ENCODE data around the gene TLE4.
A peak's percentile ranks its signal among the peaks of the same experiment; 100 is the strongest.
"Not testable (repeated sequence)": the region's sequence is repeated elsewhere in the genome, so short reads cannot be mapped to it uniquely, and the experiment has no call there.

The TLE4 gene

DNA sequence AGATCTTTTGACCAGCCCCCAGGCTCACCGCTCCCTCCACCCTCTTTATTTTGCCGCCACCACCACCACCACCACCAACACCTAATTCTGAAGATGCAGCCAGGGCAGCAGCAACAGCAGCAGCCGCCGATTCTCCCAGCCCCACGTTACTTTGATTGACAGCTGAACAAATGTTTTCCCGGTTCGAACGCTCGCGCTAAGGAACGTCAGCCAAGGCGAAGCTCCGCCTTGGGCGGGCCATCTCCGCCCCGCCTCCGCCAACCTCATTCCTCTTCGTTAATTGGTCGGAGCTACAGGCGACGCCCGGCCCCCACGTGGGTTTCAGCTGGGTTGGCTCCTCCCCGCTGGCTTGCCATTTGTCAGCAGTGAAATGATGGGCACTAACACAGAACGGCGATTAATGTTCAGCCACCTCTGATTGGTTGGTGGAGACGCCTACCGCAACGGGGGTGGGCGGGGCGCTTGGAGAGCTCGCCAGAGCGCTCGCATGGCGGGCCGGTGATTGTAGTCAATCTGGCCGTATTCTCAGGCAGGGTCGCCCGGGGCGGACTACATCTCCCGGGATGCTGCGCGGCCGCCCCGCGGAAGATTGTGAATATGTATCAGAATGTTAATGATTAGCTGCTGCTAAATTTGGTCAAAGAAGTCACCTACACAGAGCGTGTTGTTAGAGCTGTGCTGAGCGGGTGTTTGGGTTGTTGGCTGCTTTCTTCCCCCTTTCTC, at the start of gene TLE4:
TLE4 (plus strand) TSS at position 657 of the 723 bp plus-strand sequence. CDS start 826 bp downstream, outside the sequence.
- DNase-seq = peak; percentile 97

DNA sequence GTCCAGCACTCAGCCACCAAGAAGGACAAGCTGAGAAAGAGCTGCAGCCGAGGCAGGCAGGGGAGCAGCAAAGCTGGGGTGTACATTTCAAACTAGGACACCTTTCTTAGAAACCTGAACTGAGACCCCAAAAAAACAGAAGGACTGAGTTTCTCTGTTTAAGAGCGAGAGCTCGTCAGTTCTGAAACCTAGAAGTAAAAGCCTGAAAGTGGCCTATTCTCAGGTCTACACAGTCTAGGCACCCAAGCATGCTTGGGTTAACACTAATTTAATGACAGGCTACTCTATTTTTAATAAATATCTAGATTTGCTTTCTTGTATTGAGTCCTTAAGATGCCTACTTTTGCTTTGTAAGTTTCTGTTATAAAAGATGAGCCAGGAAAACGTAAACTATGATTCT, 49.0 kb upstream of the TLE4 start:
- no peak for DNase-seq

DNA sequence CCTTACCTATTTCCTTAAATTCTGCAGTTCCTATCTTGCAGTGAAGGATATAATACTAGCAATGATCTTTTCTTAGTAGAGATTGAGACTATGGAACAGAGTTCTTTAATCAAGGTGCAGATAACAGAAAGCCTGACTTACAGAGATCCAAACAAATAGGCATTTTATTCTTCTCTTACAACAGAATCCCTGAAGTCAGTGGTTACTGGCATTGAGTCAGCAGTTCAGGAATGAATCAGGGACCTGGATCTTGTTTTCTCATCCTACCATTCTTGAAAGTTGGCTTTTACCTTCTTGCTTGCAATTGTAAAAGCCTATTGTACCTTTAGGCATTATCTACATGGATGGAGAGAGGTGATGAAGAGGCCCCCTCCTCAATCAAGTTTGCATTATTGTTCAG, 47.5 kb upstream of the TLE4 start:
- no peak for DNase-seq

DNA sequence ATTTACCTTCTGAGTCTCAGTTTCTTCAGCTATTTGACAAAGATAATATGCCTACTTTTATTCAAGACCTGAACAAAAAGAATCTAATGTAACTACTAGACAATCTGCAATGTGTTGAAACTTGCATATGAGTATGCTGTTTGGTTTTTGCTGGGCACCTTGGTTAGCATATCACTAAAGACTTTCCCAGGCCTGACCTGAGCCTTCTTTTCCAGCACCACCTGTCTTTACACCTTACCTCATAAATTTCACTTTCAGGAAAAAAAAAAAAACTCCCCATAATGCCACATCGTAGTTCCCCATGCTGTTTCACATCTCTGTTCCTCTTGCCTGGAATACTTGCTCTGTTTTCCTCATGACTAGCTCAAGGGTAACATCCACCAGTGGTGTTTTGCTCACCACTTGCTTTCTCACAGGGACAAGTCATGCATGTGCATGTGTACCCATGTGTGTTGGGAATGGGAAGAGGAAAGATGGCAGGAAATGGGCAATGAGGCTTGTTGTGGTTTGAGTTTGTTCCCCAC, 45.6 kb upstream of the TLE4 start:
- no peak for DNase-seq

DNA sequence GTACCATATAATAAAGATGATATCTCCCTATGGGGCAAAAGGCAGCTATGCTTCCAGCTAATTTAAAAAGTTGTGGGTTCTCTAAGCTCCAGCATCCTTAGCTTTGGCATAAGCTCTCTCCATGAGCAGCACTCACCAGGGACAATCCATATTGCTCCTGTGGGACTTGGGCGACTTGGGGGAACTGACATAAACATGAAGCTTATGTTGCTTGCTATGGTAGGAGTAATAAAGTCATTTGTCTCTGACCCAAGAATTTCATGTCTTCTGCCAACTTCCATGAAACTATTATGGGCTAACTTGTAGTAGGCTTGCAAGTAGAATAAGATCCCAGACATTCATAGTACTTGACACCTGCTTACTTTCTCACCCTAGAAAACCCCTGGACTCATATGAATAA, 36.2 kb upstream of the TLE4 start:
- DNase-seq = no peak

DNA sequence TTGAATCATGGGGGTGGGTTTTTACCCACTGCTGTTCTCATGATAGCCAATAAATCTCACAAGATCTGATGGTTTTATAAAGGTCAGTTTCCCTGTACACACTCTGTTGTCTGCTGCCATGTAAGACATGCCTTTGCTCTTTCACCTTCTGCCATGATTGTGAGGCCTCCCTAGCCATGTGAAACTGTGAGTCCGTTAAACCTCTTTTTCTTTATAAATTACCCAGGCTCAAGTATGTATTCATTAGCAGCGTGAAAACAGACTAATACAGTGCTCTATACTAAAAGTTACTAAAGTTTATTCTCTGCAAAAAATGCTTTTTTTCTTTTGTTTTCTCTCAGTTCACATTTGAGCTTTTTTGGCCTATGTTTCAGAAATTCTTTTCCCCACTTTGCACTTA, 33.9 kb upstream of the TLE4 start:
- no peak for DNase-seq

DNA sequence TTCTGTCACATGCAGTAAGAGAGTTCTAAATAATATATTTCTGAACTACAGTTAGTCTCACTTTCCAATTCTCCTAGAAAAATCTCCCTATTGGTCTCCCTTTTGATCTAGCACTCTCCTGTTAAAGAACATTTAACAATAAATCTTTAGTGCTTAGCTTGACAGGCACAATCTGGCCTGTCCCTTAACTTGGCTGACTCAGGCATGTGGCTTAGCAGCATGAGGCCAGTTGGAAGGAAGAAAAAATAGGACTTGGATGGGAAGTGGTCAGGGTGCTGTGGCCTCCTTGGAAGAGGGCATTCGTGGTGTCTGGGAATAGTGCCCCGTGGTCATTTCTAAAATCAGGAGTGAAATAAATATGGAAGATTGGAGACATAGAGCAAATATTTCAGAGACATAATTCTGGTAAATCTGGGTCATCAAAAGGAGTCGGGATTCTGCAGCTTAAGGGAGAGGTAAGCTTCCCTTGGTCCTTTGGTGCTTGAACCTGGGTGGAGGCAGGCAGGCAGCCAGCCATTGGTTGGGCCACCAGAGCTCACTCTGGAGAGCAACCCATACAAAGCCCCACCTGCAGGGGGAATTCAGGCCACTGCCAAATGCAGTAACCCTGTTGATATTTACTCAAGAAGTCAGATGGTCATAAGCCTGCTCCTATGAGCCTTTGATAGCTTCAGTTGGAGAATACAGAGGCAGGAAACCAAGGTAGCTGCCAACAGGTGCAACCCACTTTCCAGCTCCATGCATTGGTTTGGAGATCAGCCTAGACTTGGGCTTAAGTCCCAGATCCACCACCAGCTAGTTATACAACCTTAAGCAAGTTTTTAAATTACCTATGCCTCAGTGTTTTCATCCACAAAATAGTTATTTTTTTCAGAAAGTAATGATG, 28.8 kb upstream of the TLE4 start:
- no peak for DNase-seq

DNA sequence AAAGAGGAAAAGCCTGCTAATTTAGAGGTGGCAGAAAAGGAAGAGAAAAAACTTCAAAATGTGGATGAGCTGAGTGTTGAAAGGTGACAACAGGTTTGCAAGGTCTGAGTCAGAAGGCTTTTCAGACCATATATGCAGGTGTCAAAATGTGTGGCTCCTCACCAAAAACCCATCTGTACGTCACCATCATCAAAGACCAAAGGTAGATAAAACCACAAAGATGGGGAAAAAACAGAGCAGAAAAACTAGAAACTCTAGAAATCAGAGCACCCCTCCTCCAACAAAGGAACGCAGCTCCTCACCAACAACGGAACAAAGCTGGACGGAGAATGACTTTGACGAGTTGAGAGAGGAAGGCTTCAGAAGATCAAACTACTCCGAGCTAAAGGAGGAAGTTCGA, 27.4 kb upstream of the TLE4 start:
- DNase-seq = not testable (repeated sequence)

DNA sequence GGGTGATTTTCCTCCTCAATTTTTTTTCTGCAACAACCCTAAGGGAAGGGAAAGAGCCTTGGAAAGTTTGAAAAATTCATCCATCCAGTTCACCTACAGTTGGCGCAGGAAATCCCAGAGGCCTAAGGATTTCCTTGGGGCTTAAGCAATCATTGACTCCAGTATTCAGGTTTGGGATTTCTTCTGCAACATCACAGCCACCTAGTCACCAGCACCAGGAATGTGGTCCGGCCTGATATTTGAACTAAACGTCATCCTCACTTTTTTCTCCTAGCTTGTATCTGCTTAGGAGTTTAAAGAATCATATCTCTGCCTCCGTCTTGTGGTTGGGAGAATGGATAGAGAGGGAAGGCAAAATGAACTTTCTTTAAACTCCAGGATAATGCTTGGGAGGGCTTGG, 20.2 kb upstream of the TLE4 start:
- DNase-seq = no peak

DNA sequence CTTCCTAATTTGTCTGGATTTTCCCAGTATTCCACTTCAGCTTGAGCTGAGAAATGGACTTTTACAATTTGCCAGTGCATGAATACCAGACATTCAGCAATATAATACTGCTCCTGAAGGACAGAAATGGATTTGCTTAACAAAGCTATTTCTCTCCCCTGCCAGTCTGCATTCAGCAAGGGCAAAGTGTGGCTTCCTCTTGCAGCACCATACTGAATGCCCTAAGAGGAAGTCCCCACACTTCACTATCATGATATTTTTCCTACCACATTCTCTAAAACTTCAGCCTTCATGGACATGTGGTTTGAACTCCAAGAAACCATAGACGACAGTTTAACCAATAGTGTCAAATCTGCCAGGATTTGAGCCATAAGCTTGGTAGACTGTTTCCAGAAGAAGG, 19.8 kb upstream of the TLE4 start:
- no peak for DNase-seq

DNA sequence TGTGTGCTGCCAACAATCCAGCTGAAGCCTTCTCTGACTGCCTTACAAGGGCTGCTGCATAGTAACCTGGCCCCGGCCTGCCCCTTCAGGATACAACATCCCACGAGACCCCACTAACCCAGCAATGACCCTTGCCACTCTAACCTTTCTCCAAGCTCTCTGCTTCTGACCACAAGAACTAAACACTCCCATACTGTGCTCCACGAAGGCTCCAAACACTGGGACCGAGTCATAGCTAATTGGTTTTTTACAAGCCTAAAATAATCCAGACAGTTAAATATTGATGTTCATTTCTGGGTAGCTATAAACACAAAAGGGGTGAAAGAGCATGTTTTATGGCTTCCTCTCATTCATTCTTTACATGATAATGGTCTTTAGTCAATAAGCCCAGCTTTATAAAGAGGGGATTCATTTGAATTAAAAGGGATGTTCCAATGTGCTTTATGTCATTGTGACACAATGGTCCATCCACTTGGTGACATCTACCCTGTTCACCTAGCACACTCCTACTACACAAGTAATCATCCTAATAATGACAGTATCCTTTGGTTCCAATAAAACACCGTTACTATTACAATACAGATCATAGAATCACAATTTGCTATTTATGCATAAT, 16.2 kb upstream of the TLE4 start:
- DNase-seq = no peak

DNA sequence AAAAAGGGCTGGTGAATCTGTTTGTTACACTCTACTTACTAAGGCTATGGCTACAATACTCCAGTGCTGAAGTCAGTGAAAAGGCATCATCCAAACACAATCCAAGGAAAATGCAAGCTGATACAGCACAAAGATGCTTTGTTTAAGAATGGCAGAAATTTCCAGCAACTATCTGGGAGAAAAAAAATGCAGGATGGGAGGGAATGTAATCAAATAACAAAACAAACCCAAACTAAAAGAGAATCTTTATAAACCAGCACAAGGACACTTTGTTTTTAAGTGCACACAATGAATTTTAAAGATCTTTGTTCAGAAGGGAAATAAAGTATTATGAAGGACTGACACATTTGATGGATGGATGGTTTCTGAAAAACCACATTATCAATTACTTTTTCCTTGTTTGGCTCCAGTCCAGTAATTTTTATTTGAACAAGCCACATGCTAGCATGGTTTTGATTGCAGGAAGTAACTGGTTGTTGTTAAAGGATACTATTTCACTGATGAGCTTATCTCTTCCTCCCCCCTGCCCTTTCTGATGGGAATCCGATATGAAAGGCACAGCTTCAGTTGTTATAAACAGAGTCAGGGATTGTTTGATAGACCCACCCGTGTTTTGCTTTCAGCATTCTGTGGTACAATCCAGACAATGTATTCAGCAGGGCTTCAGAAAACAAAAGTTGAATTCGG, 12.1 kb upstream of the TLE4 start:
- DNase-seq = peak; percentile 17

DNA sequence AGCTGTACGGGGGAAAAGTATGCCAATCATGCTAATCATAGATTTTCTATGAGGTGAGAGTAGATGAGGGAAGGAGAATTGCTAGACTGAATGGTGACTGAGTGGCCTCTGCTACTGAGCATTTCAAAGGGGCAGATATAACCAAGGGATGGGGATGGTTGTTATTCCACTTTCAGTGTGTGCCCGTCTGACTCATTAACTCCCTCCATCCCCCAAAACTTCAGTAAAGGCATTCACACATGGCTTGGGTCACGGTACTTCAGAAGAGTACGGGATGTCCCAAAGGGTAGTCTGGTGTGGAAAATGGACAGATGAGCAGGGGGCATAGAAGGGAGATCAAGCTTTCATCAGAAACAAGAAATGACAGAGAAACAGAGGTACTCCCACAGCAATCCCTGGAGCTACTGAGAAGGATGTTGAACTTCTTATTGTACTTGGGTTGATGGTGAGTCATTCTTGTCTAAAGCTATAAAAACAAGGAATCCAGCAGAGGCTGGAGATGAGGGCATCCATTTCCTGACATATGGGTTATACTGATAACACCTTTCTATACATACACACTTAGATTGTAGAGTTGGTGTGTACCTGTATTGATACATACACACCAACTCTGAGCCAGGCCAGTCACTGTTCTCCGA, 8.9 kb upstream of the TLE4 start:
- DNase-seq = no peak

DNA sequence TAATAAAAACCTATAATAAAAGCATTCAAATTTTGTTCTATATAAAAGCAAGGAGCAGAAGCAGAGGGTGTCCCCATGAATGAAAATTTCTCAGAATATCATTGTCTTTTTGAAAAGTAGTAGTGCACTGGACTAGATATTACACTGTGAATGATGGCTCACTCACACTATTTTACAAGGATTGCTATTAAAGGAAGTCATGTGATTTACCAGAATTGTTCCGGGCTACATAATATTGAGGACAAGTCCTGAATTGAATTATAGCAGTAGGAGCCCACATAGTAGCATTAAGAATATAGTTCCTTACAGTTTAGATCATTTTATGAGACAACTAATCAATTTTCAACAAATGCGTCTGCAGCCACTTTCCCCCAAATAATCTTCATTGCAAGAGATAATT, 7.7 kb upstream of the TLE4 start:
- no peak for DNase-seq

DNA sequence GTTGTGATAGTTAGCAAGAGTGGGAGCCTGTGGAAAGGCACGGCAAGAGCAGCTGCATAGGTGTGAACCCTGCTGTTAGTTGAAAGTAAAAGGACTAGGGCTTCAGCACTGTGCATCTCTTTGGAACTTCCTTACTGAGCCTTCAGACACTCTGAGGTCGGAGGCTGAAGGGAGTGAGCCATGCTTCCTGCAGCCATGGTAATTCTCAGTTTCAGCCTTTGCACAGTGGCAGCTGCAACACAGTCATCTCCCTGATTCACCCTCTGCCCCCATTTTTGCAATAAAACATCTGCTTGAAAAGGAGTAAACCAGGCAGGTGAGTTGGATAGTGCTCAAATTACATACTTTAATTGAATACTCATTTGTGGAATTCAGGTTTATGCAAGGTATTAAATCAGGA, 6.5 kb upstream of the TLE4 start:
- no peak for DNase-seq

DNA sequence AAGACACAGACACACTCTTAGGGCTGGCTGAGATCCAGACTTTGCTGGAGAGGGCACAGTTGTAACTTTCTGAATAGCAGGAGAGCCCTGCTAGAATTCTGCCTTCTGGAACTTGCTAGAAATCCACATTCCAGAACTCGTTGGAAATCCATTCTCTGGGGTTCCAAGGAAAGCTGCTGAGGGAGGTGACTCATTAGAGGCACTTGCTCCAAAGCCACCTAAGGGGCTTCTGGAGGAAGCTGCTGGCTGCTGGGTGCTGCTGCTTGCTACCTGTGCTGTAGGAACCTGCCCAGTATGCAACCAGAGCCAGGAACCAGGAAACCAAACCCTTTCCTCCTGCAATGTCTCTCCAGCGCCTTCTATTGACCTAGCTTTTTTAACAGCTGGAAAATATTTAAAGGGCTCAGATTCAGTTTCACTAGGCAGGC, 4.1 kb upstream of the TLE4 start:
- no peak for DNase-seq

DNA sequence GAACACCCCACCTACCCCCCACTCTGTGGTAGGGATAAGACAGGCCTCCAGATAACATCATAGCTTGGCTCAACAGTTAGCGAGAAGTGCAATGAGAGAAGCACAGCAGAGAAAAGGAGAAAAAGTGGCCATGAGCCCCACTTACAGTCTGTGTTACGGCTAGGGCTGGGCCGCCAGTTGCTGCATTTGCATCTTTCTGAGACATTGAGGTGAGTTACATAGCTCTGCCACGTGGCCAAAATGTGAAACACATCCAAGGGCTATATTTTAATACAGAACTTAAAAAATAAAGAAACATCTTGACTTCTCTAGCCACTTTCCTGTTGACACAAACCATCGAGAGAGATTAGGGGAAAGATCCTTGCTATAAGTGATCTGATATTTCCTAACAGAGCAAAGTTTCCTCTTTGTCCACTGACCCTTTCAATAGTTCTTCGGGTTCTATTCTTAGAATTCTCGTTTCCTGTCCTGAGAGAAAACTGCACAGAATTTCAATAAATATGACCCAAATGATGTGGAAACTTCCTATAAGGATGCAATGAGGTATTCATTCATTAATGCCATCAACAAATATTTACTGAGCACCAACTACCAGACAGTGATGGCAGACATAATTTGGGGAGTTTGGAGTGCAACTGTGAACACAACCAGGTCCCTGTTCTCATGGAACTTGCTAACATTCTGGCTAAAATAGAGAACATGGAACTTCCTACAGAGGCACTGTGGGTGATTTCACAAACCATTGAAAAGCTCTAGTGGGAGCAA, 3.2 kb upstream of the TLE4 start:
- DNase-seq = no peak

DNA sequence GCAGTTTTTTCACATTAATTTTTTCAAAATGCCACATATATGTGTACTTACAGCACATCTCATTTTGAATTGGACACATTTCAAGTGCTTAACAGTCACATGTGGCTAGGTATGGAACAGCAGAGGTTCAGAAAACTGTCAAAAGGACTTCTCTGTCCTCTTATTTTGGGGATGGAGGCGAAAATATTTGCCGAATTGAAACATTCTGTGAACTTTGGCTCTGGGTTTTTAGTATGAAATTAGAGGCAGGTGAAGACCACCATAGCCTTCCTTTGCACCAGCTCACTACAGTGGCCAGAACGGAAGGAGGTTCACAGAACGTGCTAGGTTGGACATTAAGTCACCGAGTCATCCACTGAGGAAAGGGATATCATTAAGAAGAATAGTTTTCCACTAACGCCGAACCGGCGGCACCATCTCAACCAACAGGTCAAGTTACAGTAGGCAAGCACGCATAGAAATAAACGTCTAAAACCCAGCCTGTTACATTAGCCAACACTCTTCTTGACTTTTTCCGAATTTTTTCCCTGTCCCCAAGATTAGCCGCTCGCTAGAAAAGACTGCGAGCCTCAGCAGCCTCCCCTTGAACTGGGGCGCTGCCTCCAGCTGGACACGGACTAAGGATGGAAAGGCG, 1.8 kb upstream of the TLE4 start:
- no peak for DNase-seq

DNA sequence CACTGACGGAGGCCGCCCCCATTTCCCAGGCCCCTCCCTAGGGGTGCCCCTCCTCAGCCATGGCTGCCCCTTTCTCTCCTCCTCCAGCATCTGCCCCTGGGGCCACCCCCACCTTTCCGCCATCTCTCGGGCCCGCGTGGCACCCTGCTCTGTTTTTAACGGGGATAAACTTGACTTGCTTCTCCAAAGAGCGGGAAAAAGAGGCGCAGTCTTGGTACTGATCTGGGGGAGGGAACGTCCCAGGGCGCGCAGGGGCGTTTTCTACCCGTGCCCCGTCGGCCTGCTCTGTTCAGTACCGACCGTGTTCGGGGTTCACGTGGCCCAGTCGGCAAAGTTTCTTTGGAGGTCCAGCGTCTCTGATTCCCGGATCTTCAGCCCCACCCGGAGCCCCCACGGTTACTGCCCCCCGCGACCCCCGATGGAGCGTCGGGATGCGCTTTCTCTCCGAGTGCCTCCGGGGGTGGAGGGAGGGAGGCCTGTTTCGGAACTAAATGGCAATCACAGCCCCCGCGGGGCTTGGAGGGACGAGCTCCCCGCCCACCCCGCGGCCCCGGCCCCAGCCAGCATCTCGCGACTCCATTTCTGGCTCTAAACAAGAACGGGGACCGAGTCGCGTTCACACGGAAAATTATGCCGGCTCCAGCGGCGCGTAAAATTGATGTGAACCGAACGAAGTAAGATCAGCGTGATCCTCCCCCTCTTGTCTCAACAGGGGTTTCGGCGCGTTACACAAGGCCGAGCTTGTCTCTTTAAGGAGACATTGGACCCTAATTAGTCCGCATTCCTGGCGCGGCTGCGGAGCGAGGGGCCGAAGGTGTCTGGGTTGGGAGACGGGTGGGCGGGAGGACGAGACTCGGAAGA, 1.1 kb upstream of the TLE4 start:
- no peak for DNase-seq

DNA sequence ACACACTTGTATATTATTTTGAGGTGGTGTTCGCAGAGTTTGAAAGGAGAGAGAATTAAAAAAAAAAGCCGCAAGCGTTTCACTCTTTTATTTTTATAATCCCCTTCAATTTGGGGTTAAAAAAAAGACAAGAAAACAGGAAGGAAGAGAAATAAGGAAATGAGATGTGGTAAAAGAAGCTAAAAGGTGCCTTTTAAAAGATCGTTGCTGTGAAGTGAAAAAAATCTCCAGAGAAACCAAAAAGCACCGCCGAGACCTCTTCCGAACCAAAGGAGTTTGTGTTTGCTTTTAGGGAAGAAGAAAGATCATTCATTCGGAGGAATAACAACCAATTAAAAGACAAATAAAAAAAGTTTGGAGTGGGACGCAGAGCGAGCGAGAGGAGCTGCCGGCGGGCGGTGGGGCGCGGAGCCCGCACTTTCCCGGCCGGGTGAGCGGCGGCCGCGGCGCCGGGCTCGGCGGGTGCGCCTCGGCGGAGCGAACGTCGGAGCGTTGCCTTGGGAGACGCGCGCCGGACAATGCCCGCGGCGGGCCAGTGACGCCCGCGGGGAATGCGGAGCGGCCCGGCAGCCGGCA, 355 bp downstream of the TLE4 start:
- DNase-seq = no peak
